Heart left ventricle (tissue), 16 donors: Measurements from ENCODE around the gene MOK. TPM values are rescaled to one million over a fixed set of nuclear protein-coding genes. Genes with fewer than 3 reads are reported as not detected.

Experiments
- ATAC-seq, 4 donors: fragments of 200-7000 bp; cut with Tn5 transposase; one replicate each; pipeline ENCODE4 v1.9.1; 2020 to 2022; ENCODE audit warnings: moderate library complexity in 4 of 4, mild to moderate bottlenecking in 3 of 4, moderate number of reproducible peaks in 1 of 4
- DNase-seq, 5 donors: peaks; one replicate each; pipeline ENCODE4 v3.0.0-alpha.2; 2020
- H3K27ac ChIP-seq, 12 donors: fragments of 200-600 bp; sonication (generic) in 4 of 12; one replicate each; pipeline versions ENCODE4 v1.5.0 to v1.8.0; 2016 to 2022; ENCODE audit warnings: mild to moderate bottlenecking in 2 of 12
- H3K27me3 ChIP-seq, 9 donors: fragments of 200-600 bp; sonication (generic) in 2 of 9; one replicate each; pipeline versions ENCODE4 v1.5.1 to v1.8.0; 2016 to 2022; ENCODE audit warnings: mild to moderate bottlenecking in 3 of 9
- H3K36me3 ChIP-seq, 9 donors: fragments of 200-600 bp; sonication (generic) in 2 of 9; one replicate each; pipeline versions ENCODE4 v1.5.0 to v1.8.0; 2018 to 2022; ENCODE audit warnings: mild to moderate bottlenecking in 2 of 9
- H3K4me1 ChIP-seq, 12 donors: fragments of 200-600 bp; sonication (generic) in 4 of 12; one replicate each; pipeline versions ENCODE4 v1.5.0 to v1.8.0; 2016 to 2022; ENCODE audit warnings: mild to moderate bottlenecking in 3 of 12
- H3K4me3 ChIP-seq, 12 donors: fragments of 200-600 bp; sonication (generic) in 4 of 12; one replicate each; pipeline versions ENCODE4 v1.5.0 to v1.8.0; 2017 to 2022; ENCODE audit warnings: mild to moderate bottlenecking in 9 of 12, moderate library complexity in 4 of 12
- H3K9me3 ChIP-seq, 12 donors: fragments of 200-600 bp; sonication (generic) in 4 of 12; one replicate each; pipeline versions ENCODE4 v1.5.0 to v1.8.0; 2016 to 2022; ENCODE audit warnings: mild to moderate bottlenecking in 1 of 12
- CTCF ChIP-seq, 12 donors: fragments of 200-600 bp; sonication (generic) in 4 of 12; IDR thresholded peaks; one replicate each; pipeline versions ENCODE4 v1.5.0 to v1.8.0; 2018 to 2022; ENCODE audit warnings: antibody characterized with exemption in 12 of 12, mild to moderate bottlenecking in 5 of 12
- POLR2A ChIP-seq, 2 donors: fragments of 450-650 bp; IDR thresholded peaks; one replicate each; pipeline ENCODE4 v1.6.1; 2017; ENCODE audit warnings: antibody characterized with exemption in 2 of 2, mild to moderate bottlenecking in 2 of 2, moderate library complexity in 2 of 2
- WGBS, 4 donors: extraction: QIAGEN DNeasy Blood & Tissue Kit in 2 of 4; methylation state at CpG; one replicate each; pipeline versions ENCODE4 v1.1.5 to v1.1.7; 2013 to 2018; 5-methylcytosine and 5-hydroxymethylcytosine counted together
- intact Hi-C, 10 donors: fragments of 100-400 bp; cut with DNase I; formaldehyde crosslinking; loops; one replicate each; pipeline versions ENCODE4 v1.11.1 to v1.14.2; 2022
- polyA plus RNA-seq, 2 donors: library from polyadenylated mRNA; stranded (reverse); fragments of 200-250 nt; gene quantifications; one replicate each; pipeline ENCODE4 v1.2.3, GENCODE V29; 2013
- total RNA-seq, 9 donors: library from RNA; depleted of rRNA in 2 of 9; stranded (reverse); fragments of >200 nt in 2 of 9; fragmentation: NEBNext Ultra II Directional in 3 of 9; extraction: Animal tissue kit (Norgen Biotek cat#: 25700) in 3 of 9; gene quantifications; one replicate each; pipeline versions ENCODE4 v1.1.0 to v1.2.4, GENCODE V29; 2016 to 2023
- donor health status: ischemic (EF 13 %, LVEDD 7.1; RV severe dilation, severe dysfunction).
- donor health status: healthy with polysubstance abuse.
- donor health status: DM: no; HTN: yes; CAD: no.
- donor health status: DM: no; HTN: no; CAD: no.
- donor health status: ischemic (EF 25% LVEDD 6.9; RV normal size, moderate dysfunction).
- donor health status: ischemic (EF 25% LVEDD 5.7; RV mildly dilated, moderate dysfunction).
- donor health status: healthy.
- donor health status: DM: yes; HTN: yes; CAD: no.
- donor health status: ischemic (EF 35%, LVEDD 5.7; RV mildly dilated, moderate dysfunction).
- donor health status: nonischemic (EF 11% LVEDD 7.7; RV severe dilation, severe dysfunction).
- donor health status: DM: yes; HTN: yes; CAD: no.
- donor health status: PGD.
- donor health status: ischemic (EF 29% LVEDD 5.4; RV normal size, mild dysfunction).
- donor health status: nonischemic (EF 23%, LVEDD 6.1; RV moderate dilation, normal function).

The MOK gene
- total and polyA plus RNA-seq, 11 donors, result 8.7 to 18.1 (median 12.7) TPM

DNA sequence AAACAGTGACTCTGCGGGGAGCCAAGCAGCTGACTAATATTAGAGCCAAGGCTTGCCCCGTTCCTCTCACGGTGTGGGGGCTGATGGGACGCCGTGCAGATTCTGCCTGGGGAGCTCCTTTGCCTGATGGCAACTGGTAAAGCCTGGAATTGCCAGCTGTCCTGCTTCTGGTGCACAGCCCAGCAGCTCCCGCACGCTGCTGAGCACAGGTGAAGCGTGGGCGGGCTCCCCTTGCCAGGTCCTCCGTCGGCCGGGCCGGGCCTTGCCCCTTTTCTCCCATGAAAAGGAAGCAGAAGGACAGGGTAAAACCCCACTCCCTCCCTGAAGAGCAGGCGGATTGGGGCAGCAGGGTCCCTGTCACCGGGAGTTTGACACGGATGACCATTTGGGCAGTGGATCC is 86.3 kb downstream of the MOK start:
- H3K27ac ChIP-seq, result peak overlapping the region in 1 of 12 donors; percentile 7
- H3K9me3 ChIP-seq, result no peaks in the 10 kb centered on the region
- H3K4me3 ChIP-seq, result no peak overlapping the region
- peak in 1 of 4 donors; percentile 12 for ATAC-seq
- DNase-seq, result peak in 2 of 5 donors; percentile 21 to 25
- H3K4me1 ChIP-seq, result peaks cover 0 to 55% (median 27%) of the 10 kb centered on the region in 12 donors
- no peaks in the 10 kb centered on the region for H3K27me3 ChIP-seq
- WGBS, 4 donors, result 65 to 75% (median 68%) methylated on average over 11 to 16 of the region's 16 CpGs
- intact Hi-C loops, result loop anchor here in 3 of 10 donors (10.0 kb wide), 2 partner anchors 134 to 174 kb away; partner anchors contain the start of gene HSP90AA1 (in 2 of the 3)
- H3K36me3 ChIP-seq, result peaks cover 0 to 33% (median 9%) of the 10 kb centered on the region in 9 donors
- TF ChIP-seq CTCF (IDR thresholded peaks at IDR 0.05) (no peak), POLR2A (IDR thresholded peaks at IDR 0.05) (no peak)

DNA sequence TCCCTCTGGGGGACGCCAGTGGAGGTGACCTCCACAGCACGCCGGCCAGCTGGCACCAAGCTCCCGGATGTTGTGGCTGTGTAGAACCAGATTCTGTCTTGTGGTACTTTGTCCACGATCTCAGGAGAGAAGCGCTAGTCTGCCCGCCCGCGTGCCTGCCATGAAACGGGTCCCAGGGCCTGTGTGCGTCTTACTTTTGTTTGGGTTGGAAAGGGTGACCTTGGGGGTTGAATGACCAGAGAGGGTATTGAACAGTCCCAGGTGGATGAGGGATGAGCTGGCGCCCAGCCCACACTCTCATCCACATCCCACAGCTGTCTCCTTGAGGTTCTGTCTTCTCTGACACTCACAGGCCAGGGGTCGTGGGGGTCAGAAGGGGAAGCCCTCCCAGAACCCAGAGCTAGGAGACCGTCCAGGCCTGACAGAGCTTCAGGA is 87.0 kb downstream of the MOK start:
- H3K4me1 ChIP-seq, result peaks cover 0 to 55% (median 27%) of the 10 kb centered on the region in 12 donors
- H3K4me3 ChIP-seq, result no peak overlapping the region
- intact Hi-C loops, result loop anchor here in 3 of 10 donors (10.0 kb wide), 2 partner anchors 133 to 173 kb away; partner anchors contain the start of gene HSP90AA1 (in 2 of the 3)
- no peak for TF ChIP-seq CTCF (IDR thresholded peaks at IDR 0.05)
- no peak for TF ChIP-seq POLR2A (IDR thresholded peaks at IDR 0.05)
- WGBS, 4 donors, result 64 to 74% (median 72%) methylated on average over 13 to 14 of the region's 14 CpGs
- H3K27ac ChIP-seq, result peak overlapping the region in 2 of 12 donors; percentile 5 to 7
- peak in 1 of 5 donors; percentile 28 for DNase-seq
- H3K36me3 ChIP-seq, result peaks cover 0 to 30% (median 3%) of the 10 kb centered on the region in 9 donors
- H3K27me3 ChIP-seq, result no peaks in the 10 kb centered on the region
- ATAC-seq, result no peak
- no peaks in the 10 kb centered on the region for H3K9me3 ChIP-seq

- H3K36me3 ChIP-seq, result peaks cover 0 to 31% (median 4%) of the 10 kb centered on the region in 9 donors
- ATAC-seq, result no peak
- peak overlapping the region in 2 of 12 donors; percentile 5 to 7 for H3K27ac ChIP-seq
- H3K27me3 ChIP-seq, result no peaks in the 10 kb centered on the region
- no peaks in the 10 kb centered on the region for H3K9me3 ChIP-seq
- no peak overlapping the region for H3K4me3 ChIP-seq
- 93 to 99% (median 94%) methylated on average over 10 of the region's 10 CpGs for WGBS, 4 donors
- peaks cover 0 to 57% (median 27%) of the 10 kb centered on the region in 12 donors for H3K4me1 ChIP-seq
- TF ChIP-seq POLR2A (IDR thresholded peaks at IDR 0.05) (no peak), CTCF (IDR thresholded peaks at IDR 0.05) (no peak)
- intact Hi-C loops, result loop anchor here in 3 of 10 donors (10.0 kb wide), 2 partner anchors 133 to 173 kb away; partner anchors contain the start of gene HSP90AA1 (in 2 of the 3)
- DNase-seq, result peak in 1 of 5 donors; percentile 9
Observed at GRCh38 chr14:102217399-102217798, 87.6 kb downstream of the MOK start.

DNA sequence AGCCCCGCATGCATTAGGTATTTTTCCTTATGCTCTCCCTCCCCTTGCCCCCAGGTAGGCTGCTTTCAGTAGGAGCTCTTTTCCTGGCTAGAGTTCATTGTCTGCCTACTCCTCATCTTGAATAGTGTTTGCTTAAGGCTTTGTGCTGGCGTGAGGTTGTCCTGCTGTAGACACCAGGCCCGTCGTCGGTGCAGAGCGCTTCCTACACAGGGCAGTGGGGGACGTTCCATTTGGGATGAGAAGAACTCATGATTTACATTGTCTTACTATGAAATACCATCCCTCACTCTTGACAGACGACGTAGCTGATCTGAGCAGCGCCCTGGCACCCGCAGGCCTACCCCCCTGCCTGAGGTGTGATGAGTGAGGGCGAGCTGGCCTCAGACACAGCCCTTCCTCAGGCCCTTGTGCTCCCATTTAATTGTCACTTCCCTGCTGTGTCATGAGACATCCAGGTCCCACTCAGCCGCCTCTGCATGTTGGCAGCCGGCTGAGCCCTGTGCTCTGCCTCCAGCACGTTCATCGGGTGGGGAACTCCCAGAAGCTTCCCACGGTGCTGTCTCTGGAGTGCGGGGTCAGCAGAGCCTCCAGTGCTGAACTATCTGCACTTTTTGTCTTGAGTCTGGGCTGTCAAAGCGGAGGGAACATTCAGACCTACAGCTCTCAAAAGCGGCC is 89.3 kb downstream of the MOK start:
- peaks cover 0 to 38% (median 11%) of the 10 kb centered on the region in 9 donors for H3K36me3 ChIP-seq

More for the DNA sequence above, 89.3 kb downstream of the MOK start:
- ATAC-seq (peak; percentile 41 to 76 (median 70)), DNase-seq (peak in 3 of 5 donors; percentile 36 to 73 (median 59))
- H3K9me3 ChIP-seq, result no peaks in the 10 kb centered on the region
- no peaks in the 10 kb centered on the region for H3K27me3 ChIP-seq
- WGBS, 4 donors, result 48 to 67% (median 56%) methylated on average over 17 to 20 of the region's 20 CpGs
- H3K4me3 ChIP-seq, result no peak overlapping the region
- intact Hi-C loops, result loop anchor here in 3 of 10 donors (10.0 kb wide), 2 partner anchors 131 to 171 kb away; partner anchors contain the start of gene HSP90AA1 (in 2 of the 3)
- peak overlapping the region; percentile 7 to 78 (median 54) for H3K27ac ChIP-seq
- TF ChIP-seq POLR2A (IDR thresholded peaks at IDR 0.05) (no peak), CTCF (IDR thresholded peaks at IDR 0.05) (no peak)
- peaks cover 0 to 55% (median 27%) of the 10 kb centered on the region in 12 donors for H3K4me1 ChIP-seq
